Gastroesophageal sphincter (tissue), 4 donors: ENCODE results near the gene IER3. TPM values are rescaled to one million over a fixed set of nuclear protein-coding genes. Genes with fewer than 3 reads are reported as not detected.
A peak's percentile ranks its signal among the peaks of the same experiment; 100 is the strongest.

ENCODE experiments used
- ATAC-seq: fragments of 150-250 bp; one replicate; pipeline ENCODE4 v1.9.1; 2016; ENCODE audit warnings: mild to moderate bottlenecking, moderate library complexity
- H3K27ac ChIP-seq, 4 donors: fragments of 200-600 bp; sonication (generic) in 3 of 4; 1 replicate in 3 of 4; 2 replicates in 1 of 4; pipeline ENCODE4 v1.5.1; 2016 to 2019
- H3K27me3 ChIP-seq: fragments of 200-600 bp; sonication (generic); one replicate; pipeline ENCODE4 v1.5.1; 2019
- H3K36me3 ChIP-seq, 2 donors: fragments of 200-600 bp; sonication (generic); one replicate each; pipeline ENCODE4 v1.5.1; 2019; ENCODE audit warnings: control low read depth in 1 of 2
- H3K4me1 ChIP-seq, 3 donors: fragments of 200-600 bp; sonication (generic); 1 replicate in 2 of 3; 2 replicates in 1 of 3; pipeline ENCODE4 v1.5.1; 2016 to 2019; ENCODE audit warnings: control low read depth in 2 of 3
- H3K4me3 ChIP-seq, 2 donors: fragments of 200-600 bp; sonication (generic); one replicate each; pipeline ENCODE4 v1.5.1; 2019; ENCODE audit warnings: mild to moderate bottlenecking in 1 of 2, moderate library complexity in 1 of 2
- H3K9me3 ChIP-seq, 3 donors: fragments of 200-600 bp; sonication (generic); one replicate each; pipeline ENCODE4 v1.5.1; 2017 to 2019; ENCODE audit warnings: control low read depth in 2 of 3
- EP300 ChIP-seq: sonication (generic); formaldehyde crosslinking; IDR thresholded peaks from one replicate; pipeline ENCODE4 v1.6.1; 2017; ENCODE audit warnings: antibody characterized with exemption, mild to moderate bottlenecking
- POLR2A ChIP-seq, 2 donors: fragments of 450-650 bp; IDR thresholded peaks; one replicate each; pipeline ENCODE4 v1.6.1; 2017; ENCODE audit warnings: antibody characterized with exemption in 2 of 2, mild to moderate bottlenecking in 2 of 2, moderate library complexity in 1 of 2
- POLR2AphosphoS5 ChIP-seq: sonication (generic); formaldehyde crosslinking; IDR thresholded peaks from one replicate; pipeline ENCODE4 v1.6.1; 2017; ENCODE audit warnings: antibody characterized with exemption
- WGBS, 2 donors: methylation state at CpG; one replicate each; pipeline ENCODE4 v1.1.5; 2018; ENCODE audit warnings: low coverage in 1 of 2; 5-methylcytosine and 5-hydroxymethylcytosine counted together
- total RNA-seq, 4 donors: library from RNA; depleted of rRNA; stranded (reverse); fragments of >200 nt; gene quantifications; one replicate each; pipeline ENCODE4 v1.1.0, GENCODE V29; 2016
- TF ChIP-seq, protein P1 (sequence below), 4 experiments: fragments of 200-600 bp in 2 of 4; fragments of 450-650 bp in 2 of 4; sonication (generic) in 1 of 4; IDR thresholded peaks; one replicate each; pipeline ENCODE4 v1.5.1; 2017 to 2019; ENCODE audit warnings: antibody characterized with exemption in 4 of 4, mild to moderate bottlenecking in 2 of 4, moderate library complexity in 2 of 4

The IER3 gene
- total RNA-seq, 4 donors from 2014 or later = 5.6 to 31.9 (median 11.3) TPM

DNA sequence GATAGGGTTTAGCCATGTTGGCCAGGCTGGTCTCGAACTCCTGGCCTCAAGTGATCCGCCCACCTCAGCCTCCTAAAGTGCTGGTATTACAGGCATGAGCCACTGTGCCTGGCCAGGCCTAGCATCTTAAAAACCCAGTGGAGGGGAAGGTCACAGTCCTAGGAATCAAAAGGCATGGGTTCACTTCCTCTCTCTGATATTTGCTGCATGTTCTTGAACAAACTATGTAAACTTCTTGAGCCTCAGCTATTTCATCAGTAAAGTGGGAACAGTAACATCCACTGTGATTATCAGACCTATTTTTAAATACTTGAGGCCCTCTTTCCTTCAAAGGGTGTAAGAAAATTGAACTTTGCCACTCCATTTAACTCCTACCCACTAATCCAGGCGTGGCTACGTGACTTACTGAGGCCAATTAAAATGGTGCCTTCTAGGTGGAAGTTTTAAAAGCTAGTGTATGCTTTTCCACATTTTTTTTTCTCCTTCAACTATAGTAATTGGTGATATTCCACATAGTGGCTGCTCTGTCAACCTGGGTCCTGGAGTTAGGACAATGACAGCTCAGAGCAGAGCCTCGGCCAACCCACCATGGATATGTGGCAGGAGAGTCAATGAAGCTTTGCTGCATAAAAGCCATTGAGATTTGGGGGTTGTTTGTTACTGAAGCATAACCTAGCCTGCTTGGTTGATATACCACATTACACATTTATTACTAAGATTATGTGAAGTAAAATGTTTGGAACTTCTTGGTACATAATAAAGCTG, 32.2 kb upstream of the IER3 start:
- TF ChIP-seq POLR2AphosphoS5 (no peak), POLR2A (IDR thresholded peaks at IDR 0.05) (no peak), EP300 (no peak)
- TF ChIP-seq, protein P1, sequence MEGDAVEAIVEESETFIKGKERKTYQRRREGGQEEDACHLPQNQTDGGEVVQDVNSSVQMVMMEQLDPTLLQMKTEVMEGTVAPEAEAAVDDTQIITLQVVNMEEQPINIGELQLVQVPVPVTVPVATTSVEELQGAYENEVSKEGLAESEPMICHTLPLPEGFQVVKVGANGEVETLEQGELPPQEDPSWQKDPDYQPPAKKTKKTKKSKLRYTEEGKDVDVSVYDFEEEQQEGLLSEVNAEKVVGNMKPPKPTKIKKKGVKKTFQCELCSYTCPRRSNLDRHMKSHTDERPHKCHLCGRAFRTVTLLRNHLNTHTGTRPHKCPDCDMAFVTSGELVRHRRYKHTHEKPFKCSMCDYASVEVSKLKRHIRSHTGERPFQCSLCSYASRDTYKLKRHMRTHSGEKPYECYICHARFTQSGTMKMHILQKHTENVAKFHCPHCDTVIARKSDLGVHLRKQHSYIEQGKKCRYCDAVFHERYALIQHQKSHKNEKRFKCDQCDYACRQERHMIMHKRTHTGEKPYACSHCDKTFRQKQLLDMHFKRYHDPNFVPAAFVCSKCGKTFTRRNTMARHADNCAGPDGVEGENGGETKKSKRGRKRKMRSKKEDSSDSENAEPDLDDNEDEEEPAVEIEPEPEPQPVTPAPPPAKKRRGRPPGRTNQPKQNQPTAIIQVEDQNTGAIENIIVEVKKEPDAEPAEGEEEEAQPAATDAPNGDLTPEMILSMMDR (IDR thresholded peaks at IDR 0.05) = no peak

GRCh38 chr6:30775104-30775503, 30.8 kb upstream of the IER3 start:
- H3K27me3 ChIP-seq = no peaks in the 10 kb centered on the region
- no peak for TF ChIP-seq POLR2A (IDR thresholded peaks at IDR 0.05)
- TF ChIP-seq EP300 = no peak
- TF ChIP-seq, protein P1 (IDR thresholded peaks at IDR 0.05) = no peak
- TF ChIP-seq POLR2AphosphoS5 = no peak
- ATAC-seq = no peak
- H3K36me3 ChIP-seq = no peaks in the 10 kb centered on the region
- H3K27ac ChIP-seq = no peak overlapping the region
- WGBS, 2 donors = 60 to 85% methylated on average over 1 to 2 of the region's 2 CpGs
- H3K4me1 ChIP-seq = peaks cover 0 to 25% (median 10%) of the 10 kb centered on the region in 3 donors
- H3K4me3 ChIP-seq = no peak overlapping the region
- no peaks in the 10 kb centered on the region for H3K9me3 ChIP-seq

More for the DNA sequence above, 32.2 kb upstream of the IER3 start:
- Histone ChIP-seq H3K36me3 (no peaks in the 10 kb centered on the region), H3K4me3 (no peak overlapping the region), H3K4me1 (peaks cover 3 to 39% (median 20%) of the 10 kb centered on the region in 3 donors), H3K9me3 (no peaks in the 10 kb centered on the region), H3K27me3 (no peaks in the 10 kb centered on the region), H3K27ac (no peak overlapping the region)
- WGBS, 2 donors = 94 to 96% methylated on average over 4 to 5 of the region's 5 CpGs
- no peak for ATAC-seq

DNA sequence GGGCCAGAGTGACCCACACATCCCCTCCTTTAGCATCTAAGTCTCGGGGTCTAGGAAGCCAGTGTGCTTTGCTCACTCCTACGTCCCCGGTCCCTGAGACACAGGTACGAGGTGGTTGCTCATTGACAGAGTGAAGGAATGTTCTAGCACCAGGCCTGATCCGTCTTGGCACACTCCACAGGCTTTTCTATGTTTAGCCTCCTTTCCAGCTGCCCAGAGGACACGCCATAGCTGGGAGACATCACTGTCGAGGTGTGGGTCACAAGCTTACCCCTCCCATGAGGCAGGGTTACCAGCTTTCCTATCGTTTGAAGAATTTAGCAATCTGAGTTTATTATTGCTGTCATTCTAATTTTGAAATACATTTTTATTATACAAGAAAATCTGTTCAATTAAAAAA, 30.4 kb upstream of the IER3 start:
- ATAC-seq = no peak
- WGBS, 2 donors = 31 to 76% methylated on average over 4 to 8 of the region's 8 CpGs
- H3K27ac ChIP-seq = peak overlapping the region in 1 of 4 donors; percentile 57

GRCh38 chr6:30770592-30770991, 26.2 kb upstream of the IER3 start:
- Histone ChIP-seq H3K36me3 (no peaks in the 10 kb centered on the region), H3K27ac (peak overlapping the region in 3 of 4 donors; percentile 73 to 79 (median 78)), H3K4me1 (peaks cover 0 to 25% (median 15%) of the 10 kb centered on the region in 3 donors), H3K9me3 (no peaks in the 10 kb centered on the region), H3K27me3 (no peaks in the 10 kb centered on the region), H3K4me3 (no peak overlapping the region)
- ATAC-seq = no peak
- 85 to 88% methylated on average over 2 to 3 of the region's 3 CpGs for WGBS, 2 donors
- TF ChIP-seq POLR2AphosphoS5 (no peak), EP300 (no peak), POLR2A (IDR thresholded peaks at IDR 0.05) (no peak)
- TF ChIP-seq, protein P1 (IDR thresholded peaks at IDR 0.05) = no peak

More for the DNA sequence above, 30.4 kb upstream of the IER3 start:
- Histone ChIP-seq H3K4me3 (no peak overlapping the region), H3K4me1 (peaks cover 0 to 25% (median 9%) of the 10 kb centered on the region in 3 donors), H3K27me3 (no peaks in the 10 kb centered on the region), H3K9me3 (no peaks in the 10 kb centered on the region), H3K36me3 (no peaks in the 10 kb centered on the region)
- no peak for TF ChIP-seq EP300
- peak; percentile 17 for TF ChIP-seq POLR2AphosphoS5

GRCh38 chr6:30769853-30770524, 25.6 kb upstream of the IER3 start:
- TF ChIP-seq POLR2AphosphoS5 = no peak
- no peak for TF ChIP-seq EP300
- TF ChIP-seq, protein P1 (IDR thresholded peaks at IDR 0.05) = no peak
- TF ChIP-seq POLR2A (IDR thresholded peaks at IDR 0.05) = no peak
- Histone ChIP-seq H3K36me3 (no peaks in the 10 kb centered on the region), H3K27ac (peak overlapping the region in 3 of 4 donors; percentile 73 to 79 (median 78)), H3K9me3 (no peaks in the 10 kb centered on the region), H3K27me3 (no peaks in the 10 kb centered on the region), H3K4me1 (peaks cover 0 to 25% (median 15%) of the 10 kb centered on the region in 3 donors), H3K4me3 (no peak overlapping the region)
- WGBS, 2 donors = 42 to 45% methylated on average over 5 of the region's 5 CpGs
- peak; percentile 35 for ATAC-seq
